HG03095 (cell line): ENCODE data around the gene GDF10.

Experiments
- ATAC-seq: cut with Tn5 transposase; IDR thresholded peaks from one replicate; pipeline ENCODE4 v1.9.1; 2021; ENCODE audit warnings: moderate library complexity; ENCODE audit not compliant: unreplicated experiment

Gene GDF10

DNA sequence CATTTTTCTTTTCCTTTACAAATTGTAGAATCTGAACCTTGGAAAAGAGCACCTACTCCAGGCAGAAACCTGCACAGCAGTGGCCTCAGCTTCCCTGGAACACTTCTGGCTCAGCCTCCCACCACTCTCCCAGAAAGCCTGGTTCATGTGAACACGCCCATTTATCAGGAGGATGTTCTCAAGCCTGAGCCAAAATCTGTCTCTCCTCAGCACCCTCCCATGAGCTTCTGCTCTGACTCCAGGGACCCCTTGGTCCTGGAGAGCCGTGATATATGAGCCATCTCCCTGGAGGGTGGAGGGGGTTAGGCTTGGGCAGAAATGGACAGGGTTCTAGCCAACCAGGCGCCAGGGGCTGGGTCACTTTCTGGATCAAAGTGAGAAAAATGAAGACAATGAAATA lies 32.4 kb downstream of the GDF10 start:
- no peak for ATAC-seq

DNA sequence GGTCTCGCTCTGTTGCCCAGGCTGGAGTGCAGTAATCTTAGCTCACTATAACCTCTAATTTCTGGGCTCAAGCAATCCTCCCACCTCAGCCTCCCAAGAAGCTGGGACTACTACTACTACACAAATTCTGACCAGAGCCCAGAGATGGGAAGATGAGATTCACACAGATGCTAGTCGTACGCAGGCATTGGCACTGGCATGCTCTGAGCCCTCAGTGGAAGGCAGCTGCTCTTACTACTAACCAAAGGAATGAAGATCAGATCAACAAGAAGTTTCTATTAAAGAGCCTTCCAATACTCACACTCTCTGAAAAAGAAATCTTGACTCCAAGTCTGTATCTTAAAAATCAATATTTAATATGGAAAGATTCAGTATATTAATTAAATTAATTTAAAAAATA lies 32.9 kb downstream of the GDF10 start:
- ATAC-seq, result no peak

DNA sequence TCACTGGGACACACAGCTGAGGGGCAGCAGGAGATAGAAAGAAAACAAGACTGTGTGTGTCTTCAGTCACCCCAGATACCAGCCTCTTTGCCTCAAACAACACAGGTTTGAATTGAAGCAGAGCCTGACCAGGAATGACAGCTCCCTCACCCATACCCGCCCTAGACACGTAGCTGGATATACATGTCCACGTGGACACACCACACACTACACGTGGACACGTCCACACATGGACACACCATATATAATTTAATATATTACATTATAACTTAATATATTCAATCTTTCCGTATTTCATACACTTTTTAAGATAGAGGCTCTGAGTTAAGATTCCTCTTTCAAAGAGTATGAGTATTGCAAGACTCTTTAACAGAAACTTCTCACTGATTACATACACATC lies 33.5 kb downstream of the GDF10 start:
- ATAC-seq, result no peak

DNA sequence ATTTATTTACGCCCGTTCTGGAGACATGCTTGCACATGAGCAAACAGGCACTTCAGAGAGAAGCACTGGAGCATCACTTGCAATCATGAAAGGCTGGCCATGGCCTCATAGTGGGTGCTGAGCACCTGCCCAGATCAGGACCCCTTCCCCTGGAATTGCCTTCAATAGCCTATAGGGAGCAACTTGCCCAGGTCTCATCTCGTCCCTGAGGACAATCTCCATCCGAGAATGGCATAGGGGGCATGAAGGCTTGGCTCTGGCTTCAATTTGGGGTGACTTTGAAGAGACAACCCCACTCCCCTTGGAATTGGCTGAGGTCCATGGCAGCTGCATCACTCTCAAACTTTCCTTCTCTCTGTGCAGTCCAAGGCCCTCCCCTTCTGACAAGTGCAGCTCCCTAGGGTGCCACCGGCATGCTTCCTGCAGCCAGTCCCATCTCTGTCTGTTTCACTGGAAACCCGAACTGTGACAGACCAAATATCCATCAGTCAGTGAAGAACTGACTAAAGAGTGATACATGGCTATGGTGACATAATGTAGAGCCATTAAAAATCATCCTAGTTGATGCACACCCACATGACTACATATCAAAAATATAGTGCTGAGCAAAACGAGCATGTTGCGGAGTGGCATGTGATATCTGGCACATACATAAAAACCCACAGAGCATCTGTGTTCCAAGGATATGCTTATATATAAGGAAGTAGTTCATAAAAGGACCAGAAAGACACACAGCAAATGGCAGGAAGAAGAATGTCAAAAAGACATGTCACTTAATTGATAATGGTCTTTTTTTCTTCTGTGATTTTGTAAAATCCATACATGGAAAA lies 34.7 kb downstream of the GDF10 start:
- ATAC-seq, result no peak

DNA sequence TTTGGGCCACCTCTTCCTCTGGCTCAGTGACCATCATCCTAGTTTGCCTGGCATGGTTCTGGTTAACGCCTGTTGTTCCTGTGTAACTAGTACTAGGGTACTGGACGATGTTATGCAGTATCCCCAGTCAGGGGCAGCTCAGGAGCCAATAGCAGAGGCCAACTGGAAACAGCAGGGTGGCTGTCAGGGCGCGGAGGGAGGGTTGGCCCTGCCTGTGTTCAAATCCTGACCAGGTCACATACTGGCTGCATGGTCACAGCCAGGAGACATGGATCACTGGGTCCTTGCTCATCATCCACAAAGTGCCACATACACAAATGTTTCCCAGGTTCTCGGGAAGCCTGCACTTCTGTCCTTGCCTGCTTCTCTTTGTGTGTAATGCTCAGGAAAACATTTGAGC lies 35.9 kb downstream of the GDF10 start:
- ATAC-seq, result no peak

DNA sequence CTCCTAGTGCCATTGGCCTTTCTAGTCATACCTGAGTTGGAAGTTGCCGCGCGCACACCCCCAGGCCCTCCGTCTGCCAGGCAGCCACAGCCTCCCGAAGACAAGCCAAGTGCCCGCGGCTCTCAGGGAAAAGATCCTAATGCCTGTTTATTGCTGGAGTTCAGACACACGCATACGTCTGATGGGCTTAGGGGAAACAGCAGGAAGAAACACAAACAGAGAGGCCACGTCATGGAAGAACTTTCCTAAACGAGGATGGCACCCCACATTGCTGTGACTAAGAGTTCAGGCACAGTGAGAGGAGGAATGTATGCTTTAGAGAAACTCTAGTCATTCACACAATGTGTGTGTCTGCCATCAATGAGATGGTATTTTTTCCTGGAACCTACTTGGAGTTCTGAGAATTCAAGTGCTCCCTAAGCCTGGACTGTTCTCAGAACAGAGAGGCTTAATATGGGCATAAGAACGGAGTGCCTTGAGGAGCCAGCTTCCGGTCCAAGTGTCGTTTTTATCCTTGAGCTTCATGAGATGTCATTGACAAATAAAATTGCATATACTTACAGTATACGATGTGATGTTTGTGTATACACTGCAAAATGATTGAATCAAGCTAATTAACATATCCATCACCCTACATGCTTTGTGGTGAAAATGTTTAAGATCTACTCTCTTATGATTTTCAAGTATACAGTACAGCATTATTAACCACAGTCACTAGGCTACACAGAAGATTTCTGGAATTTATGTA lies 36.6 kb downstream of the GDF10 start:
- no peak for ATAC-seq

DNA sequence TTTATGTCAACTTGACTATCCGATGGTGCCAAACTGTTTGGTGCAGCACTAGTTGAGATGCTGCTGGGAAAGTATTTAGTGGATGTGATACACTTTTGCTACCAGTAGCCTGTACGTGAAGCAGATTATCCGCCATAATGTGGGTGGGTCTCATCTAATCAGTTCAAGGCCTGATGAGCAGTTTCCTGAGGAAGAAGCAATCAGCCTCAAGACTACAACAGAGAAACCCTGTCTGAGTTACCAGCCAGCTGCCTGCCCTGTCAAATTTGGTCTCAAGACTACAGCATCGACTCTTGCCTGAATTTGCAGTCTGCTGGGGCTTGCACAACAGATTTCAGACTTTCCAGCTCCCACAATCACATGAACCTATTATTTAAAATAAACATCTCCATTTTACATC lies 37.3 kb downstream of the GDF10 start:
- ATAC-seq, result no peak

DNA sequence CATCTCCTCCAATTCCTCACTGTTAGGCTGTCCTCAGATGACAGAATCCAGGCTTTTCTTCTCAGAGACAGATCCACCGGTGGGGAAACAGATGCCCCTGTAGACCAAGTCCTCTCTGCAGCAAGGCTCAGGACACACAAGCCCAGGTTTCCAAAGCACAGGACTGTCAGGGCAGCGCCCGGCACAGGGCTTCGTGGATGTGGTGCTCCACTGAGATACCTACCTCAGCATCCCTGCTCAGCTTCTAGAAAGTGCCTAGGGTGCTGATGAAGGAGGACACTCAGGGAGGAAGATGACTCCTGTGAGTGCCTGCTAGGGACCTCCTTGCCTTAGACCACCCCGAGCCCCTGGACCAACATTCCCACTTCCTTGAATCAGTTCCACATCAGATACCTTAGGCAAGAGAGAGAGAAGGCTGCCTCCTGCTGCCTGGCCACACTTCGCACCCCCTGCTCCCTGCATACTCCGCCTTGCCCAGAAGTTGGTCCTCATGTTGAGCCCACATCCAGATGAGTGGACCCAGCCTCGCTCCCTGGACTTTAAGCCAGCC lies 39.3 kb downstream of the GDF10 start:
- ATAC-seq, result no peak

DNA sequence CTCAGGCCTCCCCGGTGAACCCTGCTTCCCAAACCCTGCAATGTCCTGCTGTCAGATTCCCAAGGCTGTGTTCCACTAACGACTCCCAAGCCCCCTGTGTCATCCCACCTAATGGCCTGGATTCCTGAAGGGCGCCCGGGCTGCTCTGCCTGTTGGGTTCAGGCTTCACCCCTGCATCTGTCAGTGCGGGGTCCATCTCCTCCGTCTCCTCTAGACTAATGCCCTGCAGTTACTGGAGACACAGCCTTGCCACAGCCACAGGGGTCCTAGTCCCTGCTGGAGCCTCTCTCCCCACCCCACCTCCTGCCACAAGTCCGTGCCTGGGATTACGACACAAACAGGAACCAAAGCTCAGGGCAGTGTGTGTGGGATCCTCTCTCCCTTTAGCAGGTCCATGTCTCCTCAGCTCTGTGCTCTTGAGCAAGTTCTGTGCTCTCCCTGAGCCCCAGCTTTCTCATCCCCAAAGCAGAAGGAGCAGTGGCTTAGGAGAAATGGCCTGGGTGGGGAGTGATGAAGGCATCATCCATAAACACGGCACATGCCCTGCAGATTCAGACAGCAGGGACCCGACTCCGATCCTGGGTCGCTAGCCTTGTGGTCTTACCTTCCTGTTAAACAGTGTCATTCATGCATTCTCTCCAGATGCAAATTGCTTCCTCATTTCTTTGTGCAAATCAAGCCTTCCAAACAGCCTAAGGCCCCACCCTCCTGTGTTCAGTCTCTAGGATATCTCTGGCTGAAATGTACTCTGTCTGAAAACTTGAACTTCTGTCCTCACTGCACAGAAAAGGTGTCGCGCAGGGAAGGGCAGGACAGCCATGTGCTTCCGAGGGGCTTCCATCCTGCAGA lies 40.0 kb downstream of the GDF10 start:
- ATAC-seq, result no peak

DNA sequence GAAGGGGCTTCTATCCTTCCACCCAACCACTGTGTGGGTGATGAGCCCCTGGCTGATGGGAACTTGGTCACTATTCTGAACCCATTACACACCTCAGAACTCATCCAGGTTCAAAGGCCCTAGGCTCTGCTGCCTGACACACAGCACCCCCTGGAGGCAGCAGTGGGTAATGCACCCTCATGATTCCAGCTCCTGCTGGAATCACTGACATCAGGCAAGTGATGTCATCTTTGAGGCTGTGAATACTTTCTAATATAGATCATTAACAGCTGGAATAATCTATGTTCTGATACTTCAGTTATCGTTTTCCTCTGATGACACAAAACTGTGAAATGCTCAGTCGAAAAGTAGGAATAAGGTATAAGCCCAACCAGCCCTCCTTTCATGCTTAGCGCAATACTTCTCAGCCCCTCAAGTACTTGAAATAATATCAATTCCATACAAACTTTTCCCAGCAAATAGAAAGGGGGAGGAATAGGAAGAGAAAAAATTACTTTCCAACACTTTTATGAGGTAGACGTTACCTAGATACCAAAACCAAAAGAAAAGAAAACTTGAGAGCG lies 40.7 kb downstream of the GDF10 start:
- no peak for ATAC-seq

DNA sequence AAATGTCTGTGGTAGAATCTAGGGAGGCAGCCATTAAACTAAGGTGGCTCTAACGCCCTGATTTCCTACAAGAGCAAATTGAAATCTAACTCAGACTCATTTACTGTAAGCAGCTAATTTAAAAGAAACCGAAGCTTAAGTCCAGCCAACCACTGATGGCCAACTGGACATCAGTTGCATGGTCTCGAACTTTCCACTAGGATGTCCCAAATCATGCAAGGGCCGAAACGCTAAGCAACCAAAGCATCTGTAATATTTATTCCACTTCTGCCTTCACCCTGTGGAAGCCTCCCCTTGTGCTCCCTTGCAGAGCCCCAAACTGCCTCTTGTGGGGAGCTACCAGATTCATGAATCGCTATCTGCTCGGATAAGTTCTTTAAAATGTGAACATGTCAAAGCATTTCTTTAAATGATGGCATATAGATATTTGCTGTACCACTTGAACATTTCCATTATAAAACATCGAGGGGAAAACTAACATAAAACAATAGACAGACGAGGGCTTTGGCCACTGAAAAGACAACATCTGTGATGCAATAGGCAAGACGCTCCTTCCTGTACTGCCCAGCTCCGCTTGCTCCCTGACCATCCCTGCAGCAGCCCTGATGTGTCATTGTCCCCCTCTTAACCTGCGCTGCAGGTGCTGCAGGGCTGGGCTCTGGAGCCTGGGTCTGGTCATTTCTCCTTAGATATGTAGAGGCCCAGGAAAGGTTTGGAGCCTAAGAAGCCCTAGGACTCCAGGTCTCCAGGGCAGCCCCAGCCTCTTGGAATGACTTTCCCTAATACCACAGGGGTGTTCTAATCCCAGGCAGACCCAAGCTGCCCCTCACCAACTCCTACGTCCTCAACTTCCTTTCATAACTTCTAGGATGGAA lies 45.2 kb downstream of the GDF10 start:
- ATAC-seq, result no peak

DNA sequence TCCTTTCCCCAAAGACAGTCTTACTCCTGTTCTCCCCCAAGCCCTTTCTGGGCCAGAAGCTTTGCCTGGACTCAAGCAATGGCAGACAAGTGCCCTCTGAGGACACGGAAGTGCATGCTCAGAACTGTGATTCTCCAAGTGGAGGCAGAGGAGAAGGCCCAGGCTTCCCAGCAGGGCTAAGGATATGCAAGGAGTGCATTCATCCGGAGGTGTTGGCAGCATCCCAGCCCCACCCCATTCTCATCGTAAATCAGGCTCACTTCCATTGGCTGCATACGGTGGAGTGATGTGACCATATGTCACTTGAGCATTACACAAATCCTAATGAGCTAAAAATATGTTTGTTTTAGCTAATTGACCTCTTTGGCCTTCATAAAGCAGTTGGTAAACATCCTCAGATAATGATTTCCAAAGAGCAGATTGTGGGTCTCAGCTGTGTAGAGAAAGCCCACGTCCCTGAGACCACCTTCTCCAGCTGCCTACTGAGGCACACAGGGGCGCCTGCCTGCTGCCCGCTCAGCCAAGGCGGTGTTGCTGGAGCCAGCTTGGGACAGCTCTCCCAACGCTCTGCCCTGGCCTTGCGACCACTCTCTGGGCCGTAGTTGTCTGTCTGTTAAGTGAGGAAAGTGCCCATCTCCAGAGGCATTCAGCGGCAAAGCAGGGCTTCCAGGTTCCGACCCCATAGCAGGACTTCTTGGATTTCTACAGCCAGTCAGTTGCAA lies 46.7 kb downstream of the GDF10 start:
- ATAC-seq, result no peak

DNA sequence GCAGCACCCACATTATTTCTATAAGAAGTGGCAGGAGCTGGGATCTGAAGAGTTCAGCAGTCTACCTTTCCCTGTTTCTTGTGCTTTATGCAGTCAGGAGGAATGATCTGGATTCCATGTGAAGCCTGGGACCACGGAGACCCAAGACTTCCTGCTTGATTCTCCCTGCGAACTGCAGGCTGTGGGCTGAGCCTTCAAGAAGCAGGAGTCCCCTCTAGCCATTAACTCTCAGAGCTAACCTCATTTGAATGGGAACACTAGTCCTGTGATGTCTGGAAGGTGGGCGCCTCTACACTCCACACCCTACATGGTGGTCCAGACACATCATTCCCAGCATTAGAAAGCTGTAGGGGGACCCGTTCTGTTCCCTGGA lies 47.3 kb downstream of the GDF10 start:
- no peak for ATAC-seq

DNA sequence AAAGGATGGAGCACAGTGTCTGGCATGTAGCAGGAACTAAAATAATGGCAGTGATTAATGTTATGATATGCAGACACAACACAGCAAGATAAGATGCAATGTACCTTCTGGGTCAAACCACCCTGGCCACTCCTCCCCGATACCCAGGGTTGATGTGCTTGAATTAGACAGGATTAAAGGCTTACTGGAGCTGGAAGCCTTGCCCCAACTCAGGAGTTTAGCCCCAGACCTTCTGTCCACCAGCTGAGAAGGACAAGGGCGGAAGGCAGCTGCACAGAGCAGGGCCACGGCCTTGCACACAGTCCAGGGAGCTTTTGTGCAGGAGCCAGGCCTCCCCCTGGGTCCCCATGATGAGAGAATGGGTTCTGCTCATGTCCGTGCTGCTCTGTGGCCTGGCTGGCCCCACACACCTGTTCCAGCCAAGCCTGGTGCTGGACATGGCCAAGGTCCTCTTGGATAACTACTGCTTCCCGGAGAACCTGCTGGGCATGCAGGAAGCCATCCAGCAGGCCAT lies 48.2 kb downstream of the GDF10 start, which contains the start of gene RBP3:
RBP3 (plus strand) TSS at position 226 of the 514 bp plus-strand sequence; CDS start at position 348, 122 bp downstream.
- no peak for ATAC-seq

DNA sequence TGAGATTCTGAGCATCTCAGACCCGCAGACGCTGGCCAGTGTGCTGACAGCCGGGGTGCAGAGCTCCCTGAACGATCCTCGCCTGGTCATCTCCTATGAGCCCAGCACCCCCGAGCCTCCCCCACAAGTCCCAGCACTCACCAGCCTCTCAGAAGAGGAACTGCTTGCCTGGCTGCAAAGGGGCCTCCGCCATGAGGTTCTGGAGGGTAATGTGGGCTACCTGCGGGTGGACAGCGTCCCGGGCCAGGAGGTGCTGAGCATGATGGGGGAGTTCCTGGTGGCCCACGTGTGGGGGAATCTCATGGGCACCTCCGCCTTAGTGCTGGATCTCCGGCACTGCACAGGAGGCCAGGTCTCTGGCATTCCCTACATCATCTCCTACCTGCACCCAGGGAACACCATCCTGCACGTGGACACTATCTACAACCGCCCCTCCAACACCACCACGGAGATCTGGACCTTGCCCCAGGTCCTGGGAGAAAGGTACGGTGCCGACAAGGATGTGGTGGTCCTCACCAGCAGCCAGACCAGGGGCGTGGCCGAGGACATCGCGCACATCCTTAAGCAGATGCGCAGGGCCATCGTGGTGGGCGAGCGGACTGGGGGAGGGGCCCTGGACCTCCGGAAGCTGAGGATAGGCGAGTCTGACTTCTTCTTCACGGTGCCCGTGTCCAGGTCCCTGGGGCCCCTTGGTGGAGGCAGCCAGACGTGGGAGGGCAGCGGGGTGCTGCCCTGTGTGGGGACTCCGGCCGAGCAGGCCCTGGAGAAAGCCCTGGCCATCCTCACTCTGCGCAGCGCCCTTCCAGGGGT lies 48.9 kb downstream of the GDF10 start:
- no peak for ATAC-seq

DNA sequence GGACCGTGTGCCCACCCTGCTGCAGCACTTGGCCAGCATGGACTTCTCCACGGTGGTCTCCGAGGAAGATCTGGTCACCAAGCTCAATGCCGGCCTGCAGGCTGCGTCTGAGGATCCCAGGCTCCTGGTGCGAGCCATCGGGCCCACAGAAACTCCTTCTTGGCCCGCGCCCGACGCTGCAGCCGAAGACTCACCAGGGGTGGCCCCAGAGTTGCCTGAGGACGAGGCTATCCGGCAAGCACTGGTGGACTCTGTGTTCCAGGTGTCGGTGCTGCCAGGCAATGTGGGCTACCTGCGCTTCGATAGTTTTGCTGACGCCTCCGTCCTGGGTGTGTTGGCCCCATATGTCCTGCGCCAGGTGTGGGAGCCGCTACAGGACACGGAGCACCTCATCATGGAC lies 49.5 kb downstream of the GDF10 start:
- ATAC-seq, result no peak

DNA sequence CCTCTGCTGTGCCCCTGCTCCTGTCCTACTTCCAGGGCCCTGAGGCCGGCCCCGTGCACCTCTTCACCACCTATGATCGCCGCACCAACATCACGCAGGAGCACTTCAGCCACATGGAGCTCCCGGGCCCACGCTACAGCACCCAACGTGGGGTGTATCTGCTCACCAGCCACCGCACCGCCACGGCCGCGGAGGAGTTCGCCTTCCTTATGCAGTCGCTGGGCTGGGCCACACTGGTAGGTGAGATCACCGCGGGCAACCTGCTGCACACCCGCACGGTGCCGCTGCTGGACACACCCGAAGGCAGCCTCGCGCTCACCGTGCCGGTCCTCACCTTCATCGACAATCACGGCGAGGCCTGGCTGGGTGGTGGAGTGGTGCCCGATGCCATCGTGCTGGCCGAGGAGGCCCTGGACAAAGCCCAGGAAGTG lies 50.0 kb downstream of the GDF10 start:
- no peak for ATAC-seq
